Effector memory CD4-positive, alpha-beta T cell (primary cell): ENCODE results near the gene SCN9A.
"Not testable (repeated sequence)": the region's sequence is repeated elsewhere in the genome, so short reads cannot be mapped to it uniquely, and the experiment has no call there.

Source experiments
- DNase-seq, 3 donors: peaks; one replicate each; pipeline ENCODE4 v3.0.0-alpha.2; 2020
- H3K27ac ChIP-seq: 2 replicates; pipeline ENCODE4 v1.7.0; 2013; ENCODE audit warnings: mild to moderate bottlenecking, low read length, moderate library complexity; ENCODE audit not compliant: insufficient read depth, poor library complexity, severe bottlenecking
- H3K27me3 ChIP-seq: replicated peaks from 2 replicates; pipeline ENCODE4 v1.7.0; 2013; ENCODE audit warnings: mild to moderate bottlenecking, low read length; ENCODE audit not compliant: insufficient read depth, control insufficient read depth, poor library complexity, severe bottlenecking
- H3K36me3 ChIP-seq: 2 replicates; pipeline ENCODE4 v1.7.0; 2013; ENCODE audit warnings: mild to moderate bottlenecking, low read length, moderate library complexity; ENCODE audit not compliant: control insufficient read depth, insufficient read depth
- H3K4me1 ChIP-seq: 2 replicates; pipeline ENCODE4 v1.7.0; 2013; ENCODE audit warnings: low read length, mild to moderate bottlenecking; ENCODE audit not compliant: control insufficient read depth, insufficient read depth, poor library complexity, severe bottlenecking
- H3K4me3 ChIP-seq: 2 replicates; pipeline ENCODE4 v1.7.0; 2013; ENCODE audit warnings: low read length, low read depth, mild to moderate bottlenecking; ENCODE audit not compliant: insufficient read depth, poor library complexity, severe bottlenecking
- H3K9me3 ChIP-seq: 2 replicates; pipeline ENCODE4 v1.7.0; 2013; ENCODE audit warnings: mild to moderate bottlenecking, low read length, moderate library complexity; ENCODE audit not compliant: control insufficient read depth

SCN9A gene

DNA sequence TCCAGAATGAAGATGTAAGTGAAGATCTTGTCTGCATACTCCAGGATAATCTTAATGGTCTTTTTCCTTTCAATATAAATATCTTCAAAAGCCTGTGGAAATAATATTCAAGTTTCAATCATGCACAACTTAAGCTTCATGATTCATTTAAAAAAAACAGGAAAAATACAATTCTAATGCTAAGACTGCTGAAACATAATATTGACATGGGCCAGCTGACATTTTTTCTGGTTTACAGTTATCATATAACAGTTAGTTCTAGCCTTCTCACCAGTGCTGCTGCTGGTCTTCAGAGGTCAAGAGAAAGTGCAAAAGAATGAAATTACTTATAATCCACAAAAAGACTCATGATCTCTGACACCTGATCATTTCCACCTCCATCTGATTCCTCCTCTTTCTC, 137.6 kb downstream of the SCN9A start:
- Histone ChIP-seq H3K4me3 (no peak overlapping the region), H3K9me3 (no peaks in the 10 kb centered on the region), H3K4me1 (no peaks in the 10 kb centered on the region), H3K27me3 (no peaks in the 10 kb centered on the region), H3K36me3 (no peaks in the 10 kb centered on the region), H3K27ac (no peak overlapping the region)
- DNase-seq: no peak

DNA sequence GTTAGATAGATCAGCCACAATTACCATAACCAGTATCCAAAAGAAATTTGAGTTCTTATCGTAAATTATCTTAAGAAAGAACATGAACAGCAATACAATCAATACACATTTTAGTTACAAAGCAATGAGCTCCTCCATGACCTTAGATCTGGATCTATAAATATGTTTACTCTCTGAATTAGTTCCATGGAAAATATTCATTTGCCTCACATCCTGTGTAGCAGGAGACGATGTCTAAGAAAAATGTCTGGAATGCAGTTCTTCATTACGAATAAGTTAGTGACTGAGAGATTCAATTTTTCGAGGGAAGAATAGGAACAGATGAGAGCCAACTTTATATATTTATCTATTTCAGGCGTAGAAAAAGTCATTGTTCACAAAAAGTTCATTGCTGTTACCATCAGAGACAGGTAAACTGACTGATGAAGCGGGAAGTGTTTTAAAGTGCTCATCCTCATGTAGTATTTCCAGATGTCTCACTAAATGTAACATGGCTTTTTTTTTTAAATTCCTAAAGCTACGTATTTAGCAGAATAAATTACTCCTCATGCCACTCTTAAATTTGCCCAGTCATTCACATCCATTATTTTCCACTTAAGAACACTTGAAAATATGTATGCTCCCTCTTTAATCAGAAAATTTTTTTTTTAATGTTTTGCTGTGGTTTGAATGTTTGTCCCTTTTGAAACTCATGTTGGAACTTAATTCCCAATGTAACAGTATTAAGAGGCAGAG, 141.5 kb downstream of the SCN9A start:
- no peaks in the 10 kb centered on the region for H3K36me3 ChIP-seq
- no peaks in the 10 kb centered on the region for H3K27me3 ChIP-seq
- no peak overlapping the region for H3K27ac ChIP-seq
- no peaks in the 10 kb centered on the region for H3K4me1 ChIP-seq
- no peak overlapping the region for H3K4me3 ChIP-seq
- H3K9me3 ChIP-seq: no peaks in the 10 kb centered on the region
- no peak for DNase-seq

DNA sequence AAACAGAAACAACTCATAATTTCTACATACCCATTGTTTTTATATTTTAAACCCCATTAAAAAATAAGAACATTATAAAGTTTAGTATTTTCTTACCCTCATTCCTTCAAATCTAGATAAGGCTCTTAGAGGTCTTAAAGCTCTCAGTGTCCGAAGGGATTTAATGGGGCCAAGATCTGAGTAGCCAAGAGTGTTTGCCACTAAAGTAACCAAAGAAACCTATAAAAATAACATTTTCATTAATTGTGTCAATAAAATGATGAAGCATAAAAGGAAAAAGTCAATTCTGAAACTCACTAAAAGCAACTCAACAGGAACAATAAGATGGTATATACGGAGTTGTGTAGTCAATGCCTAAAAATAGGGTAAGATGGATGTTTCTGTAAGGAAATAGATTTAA, 142.5 kb downstream of the SCN9A start:
- H3K9me3 ChIP-seq: no peaks in the 10 kb centered on the region
- H3K27me3 ChIP-seq: no peaks in the 10 kb centered on the region
- H3K36me3 ChIP-seq: no peaks in the 10 kb centered on the region
- no peak overlapping the region for H3K27ac ChIP-seq
- no peaks in the 10 kb centered on the region for H3K4me1 ChIP-seq
- no peak for DNase-seq
- no peak overlapping the region for H3K4me3 ChIP-seq

DNA sequence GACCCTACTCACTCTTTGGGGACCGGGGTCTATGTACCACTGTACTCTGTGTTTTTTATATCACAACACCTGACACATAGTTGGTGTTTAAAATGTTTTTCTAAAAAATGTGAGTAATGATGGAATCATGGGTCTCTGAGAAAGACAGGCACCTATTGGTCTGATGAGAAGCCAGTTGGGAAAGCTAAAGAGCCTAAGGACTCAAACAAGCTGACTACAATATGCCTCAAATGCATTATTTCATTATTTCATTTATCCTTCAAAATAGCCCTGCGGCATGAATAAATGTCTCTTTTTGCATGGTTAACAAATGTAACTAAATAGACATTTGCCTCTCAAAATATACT, 145.0 kb downstream of the SCN9A start:
- no peaks in the 10 kb centered on the region for H3K27me3 ChIP-seq
- H3K27ac ChIP-seq: no peak overlapping the region

DNA sequence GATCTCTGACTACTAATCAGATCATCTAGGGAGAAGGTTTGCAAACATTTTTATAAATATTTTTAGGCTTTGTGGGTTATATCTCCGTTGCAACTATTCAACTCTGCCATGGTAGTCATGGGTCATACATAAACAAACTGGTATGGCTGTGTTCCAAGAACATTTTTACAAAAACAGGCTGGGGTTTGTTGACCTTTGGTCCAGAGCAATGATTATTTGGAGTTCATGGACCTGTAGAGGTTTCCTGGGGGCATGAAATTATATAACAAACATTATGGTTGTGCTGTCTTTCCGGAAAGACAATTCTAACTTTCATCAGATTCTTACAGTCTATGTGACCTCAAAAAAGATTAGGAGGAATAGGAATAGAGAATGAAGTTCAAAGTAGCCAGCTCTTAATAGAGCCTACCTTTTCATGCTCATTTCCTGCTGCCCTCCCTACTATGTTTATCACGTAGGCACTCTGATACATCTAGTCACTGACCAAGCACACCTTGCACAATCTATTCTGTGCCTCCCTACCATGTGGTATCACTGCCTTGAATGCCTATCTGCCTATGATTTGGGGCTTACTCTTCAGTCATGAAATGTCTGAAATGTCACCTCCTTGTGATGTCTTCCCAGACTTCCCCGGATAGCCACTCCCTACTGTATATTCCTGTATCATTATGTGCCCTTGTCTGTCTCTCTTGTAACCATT, 145.6 kb downstream of the SCN9A start:
- H3K9me3 ChIP-seq: no peaks in the 10 kb centered on the region
- no peaks in the 10 kb centered on the region for H3K4me1 ChIP-seq
- H3K27me3 ChIP-seq: no peaks in the 10 kb centered on the region
- no peak overlapping the region for H3K27ac ChIP-seq
- no peak overlapping the region for H3K4me3 ChIP-seq
- no peak for DNase-seq
- no peaks in the 10 kb centered on the region for H3K36me3 ChIP-seq

More for the DNA sequence above, 145.0 kb downstream of the SCN9A start:
- Histone ChIP-seq H3K4me3 (no peak overlapping the region), H3K4me1 (no peaks in the 10 kb centered on the region), H3K9me3 (no peaks in the 10 kb centered on the region), H3K36me3 (no peaks in the 10 kb centered on the region)
- no peak for DNase-seq

DNA sequence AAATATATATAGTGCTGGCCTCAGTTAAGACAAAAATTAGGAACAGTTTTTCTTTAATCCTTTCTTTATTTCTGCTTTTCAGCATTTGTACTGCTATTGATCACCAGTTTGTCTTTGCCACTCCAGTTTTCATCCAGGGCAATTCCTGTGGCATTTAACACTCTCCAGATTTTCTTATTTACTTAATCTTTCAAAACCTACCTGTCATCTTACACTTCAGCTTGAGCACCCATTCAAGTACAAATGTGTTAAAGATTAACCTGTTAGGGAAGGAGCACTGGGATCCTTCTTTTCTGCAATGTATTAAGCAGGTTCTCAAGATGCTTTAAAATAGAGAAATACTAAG, 146.1 kb downstream of the SCN9A start:
- H3K9me3 ChIP-seq: no peaks in the 10 kb centered on the region

DNA sequence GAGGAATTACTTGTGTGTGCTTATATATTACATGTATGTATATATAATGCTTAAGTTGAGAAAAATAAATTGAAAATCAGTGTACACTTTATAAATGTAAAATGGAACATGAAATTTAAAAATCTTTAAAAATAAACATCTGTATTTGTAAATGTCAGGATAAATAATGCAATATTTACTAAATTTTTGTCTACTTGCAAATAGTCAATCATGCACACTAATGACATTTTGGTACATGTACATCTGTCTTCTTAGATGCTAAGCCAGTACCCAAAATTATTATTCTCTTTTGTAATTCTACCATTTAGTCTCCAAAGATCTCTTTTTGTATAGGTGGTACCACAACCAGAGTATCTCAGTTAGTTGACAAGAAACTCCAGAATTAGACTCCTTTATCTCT, 151.5 kb downstream of the SCN9A start:
- no peak for DNase-seq
- Histone ChIP-seq H3K4me3 (no peak overlapping the region), H3K4me1 (no peaks in the 10 kb centered on the region), H3K27me3 (no peaks in the 10 kb centered on the region), H3K27ac (no peak overlapping the region), H3K9me3 (no peaks in the 10 kb centered on the region), H3K36me3 (no peaks in the 10 kb centered on the region)

More for the DNA sequence above, 146.1 kb downstream of the SCN9A start:
- no peaks in the 10 kb centered on the region for H3K36me3 ChIP-seq
- no peaks in the 10 kb centered on the region for H3K4me1 ChIP-seq
- no peak overlapping the region for H3K4me3 ChIP-seq
- no peak overlapping the region for H3K27ac ChIP-seq
- no peaks in the 10 kb centered on the region for H3K27me3 ChIP-seq
- DNase-seq: no peak

DNA sequence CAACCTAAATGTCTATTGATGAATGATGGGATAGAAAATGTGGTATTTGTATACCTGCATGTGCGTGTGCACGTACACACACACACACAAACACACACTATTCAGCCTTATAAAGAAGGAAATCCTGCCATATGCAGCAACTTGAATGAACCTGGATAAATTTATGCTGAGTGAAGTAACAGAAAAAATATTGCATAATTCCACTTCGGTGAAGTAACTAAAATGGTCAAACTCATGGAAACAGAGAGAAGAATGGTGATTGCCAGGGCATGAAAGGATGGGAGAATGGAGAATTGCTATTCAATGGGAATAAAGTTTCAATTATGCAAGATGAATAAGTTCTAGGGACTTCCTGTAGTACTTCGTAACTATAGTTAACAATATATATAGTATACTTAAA, 152.4 kb downstream of the SCN9A start:
- Histone ChIP-seq H3K27ac (no peak overlapping the region), H3K4me1 (no peaks in the 10 kb centered on the region), H3K36me3 (no peaks in the 10 kb centered on the region), H3K27me3 (no peaks in the 10 kb centered on the region), H3K4me3 (no peak overlapping the region), H3K9me3 (no peaks in the 10 kb centered on the region)
- no peak for DNase-seq

DNA sequence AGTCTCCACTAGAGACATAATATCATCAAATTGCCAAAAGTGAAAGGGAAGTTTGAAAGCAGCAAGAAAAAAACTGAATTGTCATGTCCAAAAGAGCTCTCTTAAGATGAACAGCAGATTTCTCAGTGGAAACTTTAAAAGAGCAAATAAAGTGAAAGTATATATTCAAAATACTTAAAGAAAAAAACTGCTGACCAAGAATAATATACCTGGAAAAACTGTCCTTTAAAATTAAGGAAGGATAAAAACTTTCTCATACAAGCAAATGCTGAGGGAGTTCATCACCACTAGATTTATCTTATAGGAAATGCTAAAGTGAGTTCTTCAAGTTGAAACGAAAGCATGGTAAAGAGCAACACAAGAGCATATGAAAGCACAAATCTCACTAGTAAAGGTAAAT, 164.7 kb downstream of the SCN9A start:
- Histone ChIP-seq H3K4me1 (no peaks in the 10 kb centered on the region), H3K27me3 (no peaks in the 10 kb centered on the region), H3K27ac (no peak overlapping the region), H3K9me3 (no peaks in the 10 kb centered on the region), H3K4me3 (no peak overlapping the region), H3K36me3 (no peaks in the 10 kb centered on the region)
- DNase-seq: no peak

DNA sequence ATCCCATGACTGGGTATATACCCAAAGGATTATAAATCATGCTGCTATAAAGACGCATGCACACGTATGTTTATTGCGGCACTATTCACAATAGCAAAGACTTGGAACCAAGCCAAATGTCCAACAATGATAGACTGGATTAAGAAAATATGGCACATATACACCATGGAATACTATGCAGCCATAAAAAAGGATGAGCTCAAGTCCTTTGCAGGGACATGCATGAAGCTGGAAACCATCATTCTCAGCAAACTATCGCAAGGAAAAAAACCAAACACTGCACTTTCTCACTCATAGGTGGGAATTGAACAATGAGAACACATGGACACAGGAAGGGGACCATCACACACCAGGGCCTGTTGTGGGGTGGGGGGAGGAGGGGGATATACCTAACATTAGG, 165.8 kb downstream of the SCN9A start:
- not testable (repeated sequence) for DNase-seq, H3K4me3 ChIP-seq, H3K27ac ChIP-seq, H3K36me3 ChIP-seq, H3K27me3 ChIP-seq, H3K9me3 ChIP-seq, H3K4me1 ChIP-seq
